Motor neuron (in vitro differentiated cells): ENCODE measurements around the gene PTGS1. TPM values are rescaled to one million over a fixed set of nuclear protein-coding genes. Genes with fewer than 3 reads are reported as not detected.

ENCODE experiments used
- ATAC-seq, 8 experiments: fragments of 200-7000 bp; cut with Tn5 transposase; replicated peaks in 6 of 8; 2 replicates each; pipeline ENCODE4 v1.8.0; 2021; ENCODE audit warnings: mild to moderate bottlenecking in 8 of 8, moderate library complexity in 8 of 8
- H3K27ac ChIP-seq, 2 donors: fragments of 250-450 bp; sonication (Bioruptor Pico); 2 replicates each; pipeline ENCODE4 v1.9.0; 2021; ENCODE audit warnings: antibody characterized with exemption in 2 of 2, mild to moderate bottlenecking in 2 of 2, moderate library complexity in 1 of 2
- H3K4me1 ChIP-seq, 2 donors: fragments of 250-450 bp; sonication (Bioruptor Pico); replicated peaks in 1 of 2; 2 replicates each; pipeline ENCODE4 v1.6.1; 2021; ENCODE audit warnings: antibody characterized with exemption in 2 of 2, mild to moderate bottlenecking in 2 of 2, moderate library complexity in 1 of 2
- H3K4me3 ChIP-seq, 5 donors: fragments of 250-450 bp; sonication (Bioruptor Pico); 2 replicates each; pipeline ENCODE4 v1.9.0; 2021; ENCODE audit warnings: antibody characterized with exemption in 5 of 5, mild to moderate bottlenecking in 5 of 5, moderate library complexity in 4 of 5
- WGBS, 10 experiments: fragments of 450-650 bp; shearing (Covaris generic); methylation state at CpG; one replicate each; pipeline ENCODE4 v1.0.0; 2022; 5-methylcytosine and 5-hydroxymethylcytosine counted together
- in situ Hi-C, 9 experiments: fragments of 400-800 bp; cut with MboI; loops; one replicate each; pipeline ENCODE4 v1.15.0; 2021; ENCODE audit warnings: low sequenced_read_pairs in 9 of 9, low pct_unique_long_range_greater_than_20kb in 2 of 9; ENCODE audit not compliant: unreplicated experiment in 9 of 9
- total RNA-seq, 8 experiments: library from RNA; unstranded; fragments of 300-600 nt; gene quantifications; 2 replicates each; pipeline versions ENCODE4 v1.2.3 to v1.2.4, GENCODE V29; 2022

Gene PTGS1
- total RNA-seq, 8 experiments from 2014 or later: 0.05 to 3.2 (median 0.24) TPM

- no peak for ATAC-seq
- WGBS, 10 experiments: 17 to 100% (median 67%) methylated on average over 1 to 3 of the region's 6 CpGs; no CpG with 5 or more reads in 6 of the 10 experiments
- Histone ChIP-seq H3K27ac (no peak overlapping the region), H3K4me3 (no peak overlapping the region), H3K4me1 (no peaks in the 10 kb centered on the region)
- in situ Hi-C loops: loop anchor here in 3 of 9 experiments (25.0 kb wide), 2 partner anchors 256 to 831 kb away; no protein-coding TSS in a partner anchor
Measured at GRCh38 chr9:122367774-122368460, 2.9 kb upstream of the PTGS1 start.

GRCh38 chr9:122368642-122369041, 2.2 kb upstream of the PTGS1 start:
- WGBS, 10 experiments: 86% methylated on average over 1 of the region's 1 CpG; no CpG with 5 or more reads in 9 of the 10 experiments
- in situ Hi-C loops: loop anchor here in 3 of 9 experiments (25.0 kb wide), 2 partner anchors 256 to 831 kb away; no protein-coding TSS in a partner anchor
- ATAC-seq: no peak
- H3K27ac ChIP-seq: no peak overlapping the region
- no peaks in the 10 kb centered on the region for H3K4me1 ChIP-seq
- H3K4me3 ChIP-seq: no peak overlapping the region

GRCh38 chr9:122370303-122370702, 521 bp upstream of the PTGS1 start:
- in situ Hi-C loops: loop anchor here in 3 of 9 experiments (25.0 kb wide), 2 partner anchors 258 to 833 kb away; no protein-coding TSS in a partner anchor
- Histone ChIP-seq H3K4me1 (peaks cover 0 to 2% of the 10 kb centered on the region in 2 donors), H3K4me3 (no peak overlapping the region), H3K27ac (no peak overlapping the region)
- no peak for ATAC-seq
- 13 to 70% (median 50%) methylated on average over 1 to 5 of the region's 5 CpGs; no CpG with 5 or more reads in 2 of the 10 experiments for WGBS, 10 experiments

GRCh38 chr9:122371846-122372245, 1.0 kb downstream of the PTGS1 start:
- in situ Hi-C loops: loop anchor here in 3 of 9 experiments (25.0 kb wide), 2 partner anchors 260 to 835 kb away; no protein-coding TSS in a partner anchor
- no peak overlapping the region for H3K4me3 ChIP-seq
- WGBS, 10 experiments: 89 to 100% (median 98%) methylated on average over 1 to 6 of the region's 8 CpGs; no CpG with 5 or more reads in 4 of the 10 experiments

GRCh38 chr9:122372856-122373845, 2.3 kb downstream of the PTGS1 start:
- no peak overlapping the region for H3K27ac ChIP-seq
- in situ Hi-C loops: loop anchor here in 3 of 9 experiments (25.0 kb wide), 2 partner anchors 261 to 836 kb away; no protein-coding TSS in a partner anchor
- WGBS, 10 experiments: 73 to 100% (median 87%) methylated on average over 1 to 11 of the region's 19 CpGs; no CpG with 5 or more reads in 2 of the 10 experiments
- no peak overlapping the region for H3K4me3 ChIP-seq
- H3K4me1 ChIP-seq: peaks cover 4 to 15% of the 10 kb centered on the region in 2 donors
- ATAC-seq: no peak

More at GRCh38 chr9:122371846-122372245, 1.0 kb downstream of the PTGS1 start:
- Histone ChIP-seq H3K4me1 (peaks cover 4 to 15% of the 10 kb centered on the region in 2 donors), H3K27ac (no peak overlapping the region)
- no peak for ATAC-seq

GRCh38 chr9:122374885-122375420, 4.1 kb downstream of the PTGS1 start:
- 42 to 60% methylated on average over 2 of the region's 14 CpGs; no CpG with 5 or more reads in 8 of the 10 experiments for WGBS, 10 experiments

GRCh38 chr9:122376796-122377195, 6.0 kb downstream of the PTGS1 start:
- no peak overlapping the region for H3K4me3 ChIP-seq
- ATAC-seq: no peak
- H3K27ac ChIP-seq: no peak overlapping the region
- H3K4me1 ChIP-seq: peaks cover 4 to 15% of the 10 kb centered on the region in 2 donors
- 100% methylated on average over 1 of the region's 1 CpG; no CpG with 5 or more reads in 7 of the 10 experiments for WGBS, 10 experiments
- in situ Hi-C loops: no loop called here

More at GRCh38 chr9:122374885-122375420, 4.1 kb downstream of the PTGS1 start:
- ATAC-seq: peak; percentile 40 to 88 (median 60)
- Histone ChIP-seq H3K4me3 (no peak overlapping the region), H3K27ac (no peak overlapping the region), H3K4me1 (peaks cover 4 to 15% of the 10 kb centered on the region in 2 donors)
- in situ Hi-C loops: loop anchor here in 3 of 9 experiments (25.0 kb wide), 2 partner anchors 263 to 838 kb away; no protein-coding TSS in a partner anchor

- WGBS, 10 experiments: 89 to 100% (median 97%) methylated on average over 2 to 9 of the region's 24 CpGs; no CpG with 5 or more reads in 3 of the 10 experiments
- no peak for ATAC-seq
- in situ Hi-C loops: no loop called here
- Histone ChIP-seq H3K27ac (no peak overlapping the region), H3K4me3 (no peak overlapping the region), H3K4me1 (peaks cover 4 to 15% of the 10 kb centered on the region in 2 donors)
Measured at GRCh38 chr9:122377241-122378164, 6.7 kb downstream of the PTGS1 start.

GRCh38 chr9:122378236-122378635, 7.4 kb downstream of the PTGS1 start:
- Histone ChIP-seq H3K4me3 (no peak overlapping the region), H3K4me1 (peaks cover 4 to 15% of the 10 kb centered on the region in 2 donors), H3K27ac (no peak overlapping the region)
- ATAC-seq: no peak
- 70 to 100% (median 92%) methylated on average over 1 to 4 of the region's 8 CpGs; no CpG with 5 or more reads in 6 of the 10 experiments for WGBS, 10 experiments
- in situ Hi-C loops: no loop called here

- Histone ChIP-seq H3K4me1 (peaks cover 4 to 15% of the 10 kb centered on the region in 2 donors), H3K4me3 (no peak overlapping the region), H3K27ac (no peak overlapping the region)
- in situ Hi-C loops: no loop called here
- 20 to 63% methylated on average over 1 of the region's 1 CpG; no CpG with 5 or more reads in 8 of the 10 experiments for WGBS, 10 experiments
- no peak for ATAC-seq
Measured at GRCh38 chr9:122379340-122379739, 8.5 kb downstream of the PTGS1 start.

- in situ Hi-C loops: no loop called here
- peaks cover 4 to 13% of the 10 kb centered on the region in 2 donors for H3K4me1 ChIP-seq
- no peak overlapping the region for H3K27ac ChIP-seq
- no peak overlapping the region for H3K4me3 ChIP-seq
- WGBS, 10 experiments: 69 to 100% (median 87%) methylated on average over 1 to 4 of the region's 4 CpGs; no CpG with 5 or more reads in 3 of the 10 experiments
- ATAC-seq: no peak
Measured at GRCh38 chr9:122380293-122380692, 9.5 kb downstream of the PTGS1 start.
